ENCODE results near the gene SCN8A.

The SCN8A gene

DNA sequence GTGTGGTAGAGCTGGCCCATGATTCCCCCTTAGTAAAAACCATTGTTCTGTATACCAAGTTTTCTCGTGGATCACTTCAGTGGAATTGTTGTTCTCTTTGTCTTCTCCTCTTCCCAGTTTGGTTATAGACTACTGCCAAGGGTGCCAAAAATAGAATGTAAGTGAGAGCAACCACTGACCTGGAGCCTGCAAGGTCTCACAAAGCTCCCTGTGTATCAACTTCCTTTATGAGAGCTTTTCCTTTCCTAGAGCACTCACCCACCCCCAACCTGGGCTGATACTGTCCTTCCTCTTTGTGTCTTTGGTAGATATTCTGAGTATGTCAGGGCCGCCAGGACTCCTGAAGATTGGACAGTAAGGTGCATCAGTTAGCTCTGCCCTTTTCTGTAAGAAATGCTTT is 101.0 kb downstream of the SCN8A start:
- no peaks in the 10 kb centered on the region for H3K4me1 ChIP-seq (ENCODE audit: control insufficient read depth, low read depth, low read length)
- H3K4me3 ChIP-seq (ENCODE audit: low read length) = no peak overlapping the region
- H3K9ac ChIP-seq (ENCODE audit: low read length) = no peak overlapping the region
- no peaks in the 10 kb centered on the region for H3K27me3 ChIP-seq (ENCODE audit: control insufficient read depth, insufficient read depth, low read length)
- H3K27ac ChIP-seq (ENCODE audit: low read length) = no peak overlapping the region
- no peaks in the 10 kb centered on the region for H3K9me3 ChIP-seq (ENCODE audit: control insufficient read depth, low read depth, low read length)
- H3K36me3 ChIP-seq (ENCODE audit: control insufficient read depth, low read depth, low read length) = no peaks in the 10 kb centered on the region

DNA sequence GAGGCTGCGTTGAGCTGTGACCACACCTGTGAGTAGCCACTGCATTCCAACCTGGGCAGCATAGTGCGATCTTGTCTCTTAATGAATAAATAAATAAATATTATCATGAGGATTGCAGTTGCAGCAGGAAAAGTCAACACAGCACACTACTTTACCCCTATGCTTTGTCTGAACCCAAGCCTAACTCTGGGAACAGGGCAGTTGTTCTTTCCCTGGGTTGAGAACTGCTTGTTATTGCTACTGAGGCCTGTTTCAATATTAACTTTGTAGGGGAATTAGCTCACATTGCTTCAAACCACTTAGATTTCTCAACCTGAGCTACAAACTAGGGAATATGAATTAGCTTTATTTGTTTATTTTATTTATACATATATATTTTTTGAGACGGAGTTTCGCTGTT is 102.5 kb downstream of the SCN8A start:
- Histone ChIP-seq H3K9me3 (ENCODE audit: control insufficient read depth, low read depth, low read length) (no peaks in the 10 kb centered on the region), H3K4me3 (ENCODE audit: low read length) (no peak overlapping the region), H3K36me3 (ENCODE audit: control insufficient read depth, low read depth, low read length) (no peaks in the 10 kb centered on the region), H3K9ac (ENCODE audit: low read length) (no peak overlapping the region), H3K4me1 (ENCODE audit: control insufficient read depth, low read depth, low read length) (no peaks in the 10 kb centered on the region), H3K27ac (ENCODE audit: low read length) (no peak overlapping the region), H3K27me3 (ENCODE audit: control insufficient read depth, insufficient read depth, low read length) (no peaks in the 10 kb centered on the region)

DNA sequence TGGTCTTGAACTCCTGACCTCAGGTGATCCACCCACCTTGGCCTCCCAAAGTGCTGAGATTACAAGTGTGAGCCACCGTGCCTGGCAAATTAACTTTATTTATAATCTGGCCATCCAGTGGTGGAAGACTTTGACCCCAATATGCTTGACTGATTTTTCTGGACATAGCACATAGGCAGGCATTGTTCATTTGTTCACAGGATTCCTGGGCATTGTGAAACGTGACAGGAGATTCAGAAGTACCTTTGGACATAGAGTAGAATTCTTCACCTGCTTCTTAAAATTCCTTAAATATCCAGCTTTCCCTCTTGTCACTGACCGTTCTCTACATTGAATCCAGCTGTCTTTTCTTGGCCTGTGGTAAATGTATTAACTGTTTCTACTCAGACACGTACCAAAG is 103.1 kb downstream of the SCN8A start:
- no peak overlapping the region for H3K9ac ChIP-seq (ENCODE audit: low read length)
- no peaks in the 10 kb centered on the region for H3K36me3 ChIP-seq (ENCODE audit: control insufficient read depth, low read depth, low read length)
- no peaks in the 10 kb centered on the region for H3K27me3 ChIP-seq (ENCODE audit: control insufficient read depth, insufficient read depth, low read length)
- no peaks in the 10 kb centered on the region for H3K9me3 ChIP-seq (ENCODE audit: control insufficient read depth, low read depth, low read length)
- H3K27ac ChIP-seq (ENCODE audit: low read length) = no peak overlapping the region
- no peak overlapping the region for H3K4me3 ChIP-seq (ENCODE audit: low read length)
- H3K4me1 ChIP-seq (ENCODE audit: control insufficient read depth, low read depth, low read length) = no peaks in the 10 kb centered on the region

- Histone ChIP-seq H3K9me3 (ENCODE audit: control insufficient read depth, low read depth, low read length) (no peaks in the 10 kb centered on the region), H3K4me3 (ENCODE audit: low read length) (no peak overlapping the region), H3K4me1 (ENCODE audit: control insufficient read depth, low read depth, low read length) (no peaks in the 10 kb centered on the region), H3K27ac (ENCODE audit: low read length) (no peak overlapping the region), H3K9ac (ENCODE audit: low read length) (no peak overlapping the region), H3K36me3 (ENCODE audit: control insufficient read depth, low read depth, low read length) (no peaks in the 10 kb centered on the region), H3K27me3 (ENCODE audit: control insufficient read depth, insufficient read depth, low read length) (no peaks in the 10 kb centered on the region)
Measured at GRCh38 chr12:51695241-51696010, 104.4 kb downstream of the SCN8A start.

DNA sequence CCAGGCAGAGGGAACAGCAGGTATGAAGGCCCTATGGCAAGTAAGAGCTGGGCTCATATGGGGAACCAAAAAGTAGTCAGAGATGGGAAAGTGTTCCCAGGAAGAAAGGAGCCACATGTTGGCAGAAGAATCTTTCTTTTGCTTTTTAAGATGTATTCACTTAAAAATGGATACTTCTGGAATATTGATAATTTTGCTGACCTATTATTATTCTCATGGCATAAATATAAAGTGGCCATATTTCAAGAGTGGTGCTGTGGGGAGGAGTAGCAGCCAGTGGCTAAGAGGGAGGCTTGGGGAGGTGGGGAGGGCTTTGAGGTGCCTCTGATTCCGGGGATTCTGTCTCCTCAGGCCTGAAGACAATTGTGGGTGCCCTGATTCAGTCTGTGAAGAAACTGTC is 108.2 kb downstream of the SCN8A start:
- Histone ChIP-seq H3K4me3 (ENCODE audit: low read length) (no peak overlapping the region), H3K27me3 (ENCODE audit: control insufficient read depth, insufficient read depth, low read length) (no peaks in the 10 kb centered on the region), H3K9ac (ENCODE audit: low read length) (no peak overlapping the region), H3K27ac (ENCODE audit: low read length) (no peak overlapping the region), H3K9me3 (ENCODE audit: control insufficient read depth, low read depth, low read length) (no peaks in the 10 kb centered on the region), H3K4me1 (ENCODE audit: control insufficient read depth, low read depth, low read length) (no peaks in the 10 kb centered on the region), H3K36me3 (ENCODE audit: control insufficient read depth, low read depth, low read length) (peaks cover 5% of the 10 kb centered on the region)

DNA sequence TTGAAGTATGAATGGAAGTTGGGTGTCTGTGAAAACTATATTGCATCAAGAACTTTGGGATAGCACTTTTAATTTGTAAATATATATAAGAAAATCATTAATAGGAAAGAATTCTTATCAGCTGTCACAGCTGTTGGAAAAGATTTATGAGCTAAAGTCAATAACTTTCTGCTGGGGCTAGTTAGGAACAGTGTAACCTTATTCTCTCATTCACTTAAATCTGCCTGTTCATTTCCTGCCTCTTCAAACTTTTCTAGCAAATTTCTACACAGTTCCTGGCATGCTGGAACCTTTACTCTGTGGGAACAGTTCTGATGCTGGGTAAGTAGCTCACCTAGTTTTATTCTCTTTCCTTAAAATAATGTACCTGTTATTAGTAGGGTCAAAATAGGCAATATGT is 109.9 kb downstream of the SCN8A start:
- Histone ChIP-seq H3K9me3 (ENCODE audit: control insufficient read depth, low read depth, low read length) (no peaks in the 10 kb centered on the region), H3K27me3 (ENCODE audit: control insufficient read depth, insufficient read depth, low read length) (no peaks in the 10 kb centered on the region), H3K4me3 (ENCODE audit: low read length) (no peak overlapping the region), H3K9ac (ENCODE audit: low read length) (no peak overlapping the region), H3K27ac (ENCODE audit: low read length) (no peak overlapping the region), H3K4me1 (ENCODE audit: control insufficient read depth, low read depth, low read length) (no peaks in the 10 kb centered on the region), H3K36me3 (ENCODE audit: control insufficient read depth, low read depth, low read length) (peaks cover 11% of the 10 kb centered on the region)

- Histone ChIP-seq H3K4me3 (ENCODE audit: low read length) (no peak overlapping the region), H3K27ac (ENCODE audit: low read length) (no peak overlapping the region), H3K4me1 (ENCODE audit: control insufficient read depth, low read depth, low read length) (no peaks in the 10 kb centered on the region), H3K9me3 (ENCODE audit: control insufficient read depth, low read depth, low read length) (no peaks in the 10 kb centered on the region), H3K36me3 (ENCODE audit: control insufficient read depth, low read depth, low read length) (peaks cover 19% of the 10 kb centered on the region), H3K27me3 (ENCODE audit: control insufficient read depth, insufficient read depth, low read length) (no peaks in the 10 kb centered on the region), H3K9ac (ENCODE audit: low read length) (no peak overlapping the region)
Measured at GRCh38 chr12:51702587-51702986, 111.6 kb downstream of the SCN8A start.

DNA sequence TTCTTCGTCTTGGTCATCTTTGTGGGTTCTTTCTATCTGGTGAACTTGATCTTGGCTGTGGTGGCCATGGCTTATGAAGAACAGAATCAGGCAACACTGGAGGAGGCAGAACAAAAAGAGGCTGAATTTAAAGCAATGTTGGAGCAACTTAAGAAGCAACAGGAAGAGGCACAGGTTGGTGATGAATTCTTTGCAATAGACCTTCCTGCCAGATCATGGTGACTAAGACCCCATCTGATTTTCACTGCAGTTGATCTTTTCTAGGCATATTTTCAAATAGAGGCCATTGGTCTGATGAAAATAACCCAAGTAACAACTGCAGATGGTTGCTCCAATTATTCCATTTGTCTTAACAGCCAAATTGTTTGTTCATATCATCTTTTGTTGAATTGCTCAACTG is 114.4 kb downstream of the SCN8A start:
- Histone ChIP-seq H3K9me3 (ENCODE audit: control insufficient read depth, low read depth, low read length) (no peaks in the 10 kb centered on the region), H3K4me3 (ENCODE audit: low read length) (no peak overlapping the region), H3K4me1 (ENCODE audit: control insufficient read depth, low read depth, low read length) (no peaks in the 10 kb centered on the region), H3K27ac (ENCODE audit: low read length) (no peak overlapping the region), H3K27me3 (ENCODE audit: control insufficient read depth, insufficient read depth, low read length) (no peaks in the 10 kb centered on the region), H3K36me3 (ENCODE audit: control insufficient read depth, low read depth, low read length) (peaks cover 25% of the 10 kb centered on the region), H3K9ac (ENCODE audit: low read length) (no peak overlapping the region)

DNA sequence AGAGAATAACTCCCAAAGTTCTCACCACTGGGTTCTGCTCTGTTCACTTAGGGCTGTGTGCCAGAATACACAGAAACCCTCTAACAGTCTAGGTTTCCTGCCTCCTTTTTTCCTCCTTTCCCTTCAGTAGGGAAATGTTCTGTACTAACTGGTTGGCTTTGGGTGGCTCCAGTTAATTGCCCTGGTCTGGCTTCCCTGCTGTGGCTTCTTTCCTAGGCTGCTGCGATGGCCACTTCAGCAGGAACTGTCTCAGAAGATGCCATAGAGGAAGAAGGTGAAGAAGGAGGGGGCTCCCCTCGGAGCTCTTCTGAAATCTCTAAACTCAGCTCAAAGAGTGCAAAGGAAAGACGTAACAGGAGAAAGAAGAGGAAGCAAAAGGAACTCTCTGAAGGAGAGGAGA is 115.2 kb downstream of the SCN8A start:
- no peaks in the 10 kb centered on the region for H3K27me3 ChIP-seq (ENCODE audit: control insufficient read depth, insufficient read depth, low read length)
- H3K4me1 ChIP-seq (ENCODE audit: control insufficient read depth, low read depth, low read length) = no peaks in the 10 kb centered on the region
- H3K27ac ChIP-seq (ENCODE audit: low read length) = no peak overlapping the region
- no peak overlapping the region for H3K4me3 ChIP-seq (ENCODE audit: low read length)
- H3K9me3 ChIP-seq (ENCODE audit: control insufficient read depth, low read depth, low read length) = no peaks in the 10 kb centered on the region
- peaks cover 22% of the 10 kb centered on the region for H3K36me3 ChIP-seq (ENCODE audit: control insufficient read depth, low read depth, low read length)
- H3K9ac ChIP-seq (ENCODE audit: low read length) = no peak overlapping the region

DNA sequence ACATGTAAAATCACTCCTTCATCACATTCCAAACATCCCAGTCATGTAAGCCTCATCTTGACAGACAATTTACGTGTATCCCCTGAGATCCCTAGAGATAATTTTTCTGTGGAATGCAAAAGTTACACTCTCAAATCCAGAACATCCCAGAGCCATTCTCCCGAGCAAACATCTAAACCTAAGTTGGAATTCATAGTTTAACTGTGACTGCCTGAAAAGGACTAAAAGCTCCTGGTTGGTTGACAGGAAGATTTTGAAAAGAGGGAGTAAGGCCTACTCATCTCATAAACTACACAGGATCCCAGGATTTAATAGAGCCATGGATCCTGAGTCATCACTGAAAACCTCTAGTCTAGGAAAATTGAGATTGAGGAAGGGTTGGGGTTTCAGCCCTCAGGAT is 123.6 kb downstream of the SCN8A start:
- Histone ChIP-seq H3K27me3 (ENCODE audit: control insufficient read depth, insufficient read depth, low read length) (no peaks in the 10 kb centered on the region), H3K9me3 (ENCODE audit: control insufficient read depth, low read depth, low read length) (no peaks in the 10 kb centered on the region), H3K9ac (ENCODE audit: low read length) (no peak overlapping the region), H3K4me3 (ENCODE audit: low read length) (no peak overlapping the region), H3K4me1 (ENCODE audit: control insufficient read depth, low read depth, low read length) (no peaks in the 10 kb centered on the region), H3K27ac (ENCODE audit: low read length) (no peak overlapping the region), H3K36me3 (ENCODE audit: control insufficient read depth, low read depth, low read length) (no peaks in the 10 kb centered on the region)

DNA sequence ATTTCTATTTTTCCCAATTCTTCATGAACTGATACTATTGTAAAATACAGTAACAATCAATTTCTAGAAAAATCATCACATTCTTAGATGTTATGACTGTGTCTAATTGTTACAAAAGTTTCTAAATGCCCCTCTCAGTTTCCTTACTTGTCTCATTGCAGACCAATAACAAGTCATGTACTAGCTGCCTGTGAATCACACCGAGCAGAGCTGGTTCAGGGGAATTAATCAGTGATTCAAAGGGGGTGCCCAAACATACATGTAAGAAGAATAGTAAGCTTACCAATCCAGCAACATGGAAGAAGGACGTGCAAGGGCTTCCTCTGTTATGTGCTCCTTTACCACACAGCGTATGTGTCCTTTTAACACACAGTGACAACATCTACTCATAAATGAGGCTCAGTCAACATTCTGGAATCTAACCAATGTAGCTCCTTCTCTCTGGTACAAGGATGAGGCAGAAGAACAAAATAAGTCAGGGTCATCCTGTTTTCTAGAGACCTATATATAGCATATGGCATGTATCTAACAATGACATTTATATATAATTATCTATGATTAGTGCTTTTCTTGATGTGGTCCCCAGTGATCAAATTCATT is 126.4 kb downstream of the SCN8A start:
- H3K27ac ChIP-seq (ENCODE audit: low read length) = no peak overlapping the region
- H3K4me3 ChIP-seq (ENCODE audit: low read length) = no peak overlapping the region
- H3K4me1 ChIP-seq (ENCODE audit: control insufficient read depth, low read depth, low read length) = no peaks in the 10 kb centered on the region
- H3K36me3 ChIP-seq (ENCODE audit: control insufficient read depth, low read depth, low read length) = no peaks in the 10 kb centered on the region
- H3K9me3 ChIP-seq (ENCODE audit: control insufficient read depth, low read depth, low read length) = no peaks in the 10 kb centered on the region
- no peak overlapping the region for H3K9ac ChIP-seq (ENCODE audit: low read length)
- no peaks in the 10 kb centered on the region for H3K27me3 ChIP-seq (ENCODE audit: control insufficient read depth, insufficient read depth, low read length)

DNA sequence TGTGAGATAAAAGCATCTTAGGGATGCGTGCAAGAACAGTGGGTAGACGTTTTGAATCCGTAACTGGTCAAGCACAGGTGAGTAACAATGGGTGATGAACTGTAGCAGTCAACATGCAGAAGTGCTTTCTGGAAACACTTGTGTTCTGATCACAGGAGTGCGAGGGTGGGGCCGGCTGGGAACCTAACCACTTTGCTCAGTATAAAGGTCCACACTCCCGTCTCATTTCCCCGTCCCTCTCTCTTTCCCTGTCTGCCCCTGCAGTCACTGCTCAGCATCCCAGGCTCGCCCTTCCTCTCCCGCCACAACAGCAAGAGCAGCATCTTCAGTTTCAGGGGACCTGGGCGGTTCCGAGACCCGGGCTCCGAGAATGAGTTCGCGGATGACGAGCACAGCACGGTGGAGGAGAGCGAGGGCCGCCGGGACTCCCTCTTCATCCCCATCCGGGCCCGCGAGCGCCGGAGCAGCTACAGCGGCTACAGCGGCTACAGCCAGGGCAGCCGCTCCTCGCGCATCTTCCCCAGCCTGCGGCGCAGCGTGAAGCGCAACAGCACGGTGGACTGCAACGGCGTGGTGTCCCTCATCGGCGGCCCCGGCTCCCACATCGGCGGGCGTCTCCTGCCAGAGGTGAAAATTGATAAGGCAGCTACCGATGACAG is 130.4 kb downstream of the SCN8A start:
- H3K4me3 ChIP-seq (ENCODE audit: low read length) = no peak overlapping the region
- no peak overlapping the region for H3K9ac ChIP-seq (ENCODE audit: low read length)
- H3K27ac ChIP-seq (ENCODE audit: low read length) = no peak overlapping the region
- H3K9me3 ChIP-seq (ENCODE audit: control insufficient read depth, low read depth, low read length) = no peaks in the 10 kb centered on the region
- H3K36me3 ChIP-seq (ENCODE audit: control insufficient read depth, low read depth, low read length) = peaks cover 9% of the 10 kb centered on the region
- no peaks in the 10 kb centered on the region for H3K4me1 ChIP-seq (ENCODE audit: control insufficient read depth, low read depth, low read length)
- no peaks in the 10 kb centered on the region for H3K27me3 ChIP-seq (ENCODE audit: control insufficient read depth, insufficient read depth, low read length)

All from iPS-18a (cell line).